GM23248 (cell line): Measurements from ENCODE around the gene FAM83E. TPM values are rescaled to one million over a fixed set of nuclear protein-coding genes. Genes with fewer than 3 reads are reported as not detected.

Source experiments
- DNase-seq: peaks from one replicate; pipeline ENCODE4 v3.0.0-alpha.2; 2015
- H2AFZ ChIP-seq: fragments of 200-600 bp; sonication (generic); 2 replicates; pipeline ENCODE4 v1.6.1; 2016; ENCODE audit warnings: antibody characterized with exemption
- H3F3A ChIP-seq: fragments of 200-600 bp; sonication (generic); 2 replicates; pipeline ENCODE4 v1.6.1; 2016; ENCODE audit warnings: mild to moderate bottlenecking, antibody characterized with exemption, mixed run types; ENCODE audit not compliant: insufficient read depth
- H3K27ac ChIP-seq: fragments of 200-600 bp; sonication (generic); 2 replicates; pipeline ENCODE4 v1.5.1; 2016; ENCODE audit warnings: mild to moderate bottlenecking
- H3K27me3 ChIP-seq: fragments of 200-600 bp; sonication (generic); replicated peaks from 2 replicates; pipeline ENCODE4 v1.6.1; 2016; ENCODE audit warnings: mild to moderate bottlenecking; ENCODE audit not compliant: insufficient read depth
- H3K36me3 ChIP-seq: fragments of 200-600 bp; sonication (generic); 2 replicates; pipeline ENCODE4 v1.6.1; 2016; ENCODE audit warnings: low read depth, mild to moderate bottlenecking
- H3K4me1 ChIP-seq: fragments of 200-600 bp; sonication (generic); 2 replicates; pipeline ENCODE4 v1.6.1; 2016; ENCODE audit warnings: mild to moderate bottlenecking; ENCODE audit not compliant: insufficient read depth
- H3K4me2 ChIP-seq: fragments of 200-600 bp; sonication (generic); one replicate; pipeline ENCODE4 v1.6.1; 2016; ENCODE audit warnings: mild to moderate bottlenecking; ENCODE audit not compliant: unreplicated experiment
- H3K4me3 ChIP-seq: fragments of 200-600 bp; sonication (generic); 2 replicates; pipeline ENCODE4 v1.5.1; 2016; ENCODE audit warnings: mild to moderate bottlenecking
- H3K79me2 ChIP-seq: fragments of 200-600 bp; sonication (generic); 2 replicates; pipeline ENCODE4 v1.6.1; 2016; ENCODE audit warnings: mild to moderate bottlenecking; ENCODE audit not compliant: insufficient read depth
- H3K9ac ChIP-seq: fragments of 200-600 bp; sonication (generic); 2 replicates; pipeline ENCODE4 v1.6.1; 2016; ENCODE audit warnings: mild to moderate bottlenecking
- H3K9me2 ChIP-seq: fragments of 200-600 bp; sonication (generic); 2 replicates; pipeline ENCODE4 v1.6.1; 2016; ENCODE audit warnings: mixed run types, mild to moderate bottlenecking, moderate library complexity; ENCODE audit not compliant: insufficient read depth
- H3K9me3 ChIP-seq: fragments of 200-600 bp; sonication (generic); one replicate; pipeline ENCODE4 v1.6.1; 2017; ENCODE audit warnings: low read depth
- H4K20me1 ChIP-seq: fragments of 200-600 bp; sonication (generic); 2 replicates; pipeline ENCODE4 v1.6.0; 2016; ENCODE audit not compliant: insufficient read depth
- EZH2 ChIP-seq: fragments of 200-600 bp; sonication (generic); IDR thresholded peaks from 2 replicates; pipeline ENCODE4 v1.6.1; 2018; ENCODE audit warnings: antibody characterized with exemption, mild to moderate bottlenecking; ENCODE audit not compliant: insufficient read depth, poor library complexity, severe bottlenecking
- EZH2phosphoT487 ChIP-seq: fragments of 200-600 bp; sonication (generic); IDR thresholded peaks from 2 replicates; pipeline ENCODE4 v1.6.1; 2018; ENCODE audit warnings: antibody characterized with exemption, moderate library complexity, mild to moderate bottlenecking, low read depth; ENCODE audit not compliant: insufficient read depth
- WGBS, 2 experiments: methylation state at CpG; one replicate each; pipeline ENCODE4 v1.1.6; 2015 to 2017; ENCODE audit warnings: low lambda C conversion rate in 2 of 2, low coverage in 1 of 2; ENCODE audit errors: missing lambda C conversion rate in 2 of 2; 5-methylcytosine and 5-hydroxymethylcytosine counted together
- in situ Hi-C: fragments of 300-500 bp; cut with MboI; formaldehyde crosslinking; loops from 2 replicates; pipeline ENCODE4 v1.15.0; 2020
- polyA plus RNA-seq: library from polyadenylated mRNA; unstranded; fragments of >200 nt; fragmentation: Nextera tagmentation; extraction: Ambion mirVana; gene quantifications from 2 replicates; pipeline ENCODE4 v1.2.1, GENCODE V29; 2016
- total RNA-seq: library from RNA; depleted of rRNA; stranded (reverse); fragments of >200 nt; shearing (Covaris generic); gene quantifications from 2 replicates; pipeline ENCODE4 v1.2.3, GENCODE V29; 2014

The FAM83E gene
- total and polyA plus RNA-seq, 2 experiments from 2014 or later = not detected

DNA sequence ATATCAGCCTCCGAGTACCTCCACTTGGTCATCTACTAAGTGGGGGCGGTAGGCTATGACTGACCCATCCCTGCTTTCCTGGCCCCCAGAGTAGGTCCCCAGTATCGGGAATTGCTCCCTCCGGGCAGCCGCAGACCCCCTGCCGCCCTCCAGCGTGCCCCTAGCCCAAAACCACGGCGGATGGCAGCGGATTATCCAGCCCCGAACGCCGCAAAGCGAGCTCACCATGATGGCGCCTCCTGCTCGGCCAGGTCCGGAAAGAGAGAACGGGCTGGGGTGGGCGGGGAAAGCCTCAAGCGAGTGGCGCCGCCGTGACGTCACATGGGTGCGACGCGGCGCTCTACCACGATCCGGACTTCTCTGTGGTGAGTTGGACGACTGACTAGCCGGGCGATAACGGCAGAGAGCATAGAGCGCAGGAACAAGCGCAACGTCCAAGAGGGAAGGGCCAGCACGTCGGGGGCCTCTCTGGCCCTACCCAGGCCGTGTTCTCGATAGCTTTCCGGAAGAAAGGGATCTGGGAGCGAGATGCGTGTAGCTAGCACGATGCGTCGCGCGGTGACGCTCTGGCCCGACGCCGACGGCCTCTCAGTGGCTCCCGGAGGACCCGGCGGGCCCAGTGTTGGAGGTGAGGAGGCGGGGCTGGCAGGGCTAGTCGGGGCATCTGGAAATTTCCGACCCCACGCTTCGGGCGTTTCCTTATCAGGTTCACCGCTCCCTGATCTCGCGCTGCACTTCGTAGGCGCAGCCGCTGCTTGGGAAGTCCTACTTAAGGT, 4.2 kb upstream of the FAM83E start, which contains the start of the genes RPL18 and SPHK2:
Gene RPL18 (minus strand): TSS at position 263 of the 776 bp plus-strand sequence. CDS start 35 bp downstream, at position 228.
Gene SPHK2 (plus strand): TSS at position 591 of the 776 bp plus-strand sequence. CDS start 1,009 bp downstream, outside the sequence.
- Histone ChIP-seq H3K27ac (peak within 1 kb of the TSS; percentile 89), H4K20me1 (peaks cover 12% of the 10 kb centered on the region; the same call in 1 of the 2 replicates), H3K36me3 (peaks cover 21% of the 10 kb centered on the region), H3K9ac (peak within 1 kb of the TSS; percentile 98), H3K4me2 (peak within 1 kb of the TSS; percentile 100), H3K9me2 (no peaks in the 10 kb centered on the region), H3K4me1 (peaks cover 26% of the 10 kb centered on the region), H3K79me2 (peaks cover 55% of the 10 kb centered on the region), H3K27me3 (no peaks in the 10 kb centered on the region), H2AFZ (peak within 1 kb of the TSS; percentile 60), H3F3A (peaks cover 15% of the 10 kb centered on the region; the same call in 1 of the 2 replicates), H3K4me3 (peak within 1 kb of the TSS; percentile 96), H3K9me3 (no peaks in the 10 kb centered on the region)
- TF ChIP-seq EZH2 = no peak
- no peak for TF ChIP-seq EZH2phosphoT487
- 0% methylated on average over 45 to 69 of the region's 69 CpGs for WGBS, 2 experiments
- DNase-seq = peak; percentile 99
- in situ Hi-C loops = no loop called here

DNA sequence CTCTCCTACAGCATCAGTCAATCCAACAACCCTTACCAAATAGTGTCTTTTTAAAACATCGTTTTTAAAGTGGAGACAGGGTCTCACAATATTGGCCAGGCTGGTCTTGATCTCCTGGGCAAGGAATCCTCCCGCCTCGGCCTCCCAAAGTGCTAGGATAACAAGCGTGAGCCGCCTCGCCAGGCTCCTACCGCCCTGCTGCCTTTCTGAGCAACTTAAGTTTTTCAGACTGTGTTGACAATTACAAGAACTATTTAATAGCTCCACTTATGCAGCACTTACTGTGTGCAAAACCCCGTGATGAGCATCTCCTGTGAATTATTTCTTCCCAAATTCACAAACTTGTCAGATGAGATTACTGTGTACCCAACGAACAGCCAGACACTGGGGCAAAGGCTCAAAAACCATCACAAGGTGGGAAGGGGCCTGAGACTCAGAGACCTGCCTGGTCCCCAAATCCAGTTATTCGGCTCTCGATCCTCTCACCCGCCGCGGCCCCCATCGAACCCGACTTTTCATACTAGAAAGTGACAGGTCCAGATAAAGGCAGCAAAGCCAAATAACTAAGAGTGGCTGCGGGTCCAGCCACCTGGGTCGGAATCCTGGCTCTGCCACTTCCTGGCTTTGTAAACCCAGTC, 3.5 kb upstream of the FAM83E start:
- peaks cover 20% of the 10 kb centered on the region; the same call in 1 of the 2 replicates for H3F3A ChIP-seq
- H3K27ac ChIP-seq = peak overlapping the region; percentile 89
- peak overlapping the region; percentile 100 for H3K4me2 ChIP-seq
- H4K20me1 ChIP-seq = peaks cover 12% of the 10 kb centered on the region; the same call in 1 of the 2 replicates
- H3K79me2 ChIP-seq = peaks cover 55% of the 10 kb centered on the region
- in situ Hi-C loops = no loop called here
- H3K9me3 ChIP-seq = no peaks in the 10 kb centered on the region
- DNase-seq = peak; percentile 43
- 0 to 1% methylated on average over 18 of the region's 18 CpGs for WGBS, 2 experiments
- H3K36me3 ChIP-seq = peaks cover 21% of the 10 kb centered on the region
- H3K9ac ChIP-seq = peak overlapping the region; percentile 98
- H3K4me3 ChIP-seq = peak overlapping the region; percentile 96
- H2AFZ ChIP-seq = no peak overlapping the region; the same call in 1 of the 2 replicates
- H3K4me1 ChIP-seq = peaks cover 21% of the 10 kb centered on the region
- no peaks in the 10 kb centered on the region for H3K9me2 ChIP-seq
- no peak for TF ChIP-seq EZH2phosphoT487
- no peak for TF ChIP-seq EZH2
- no peaks in the 10 kb centered on the region for H3K27me3 ChIP-seq

DNA sequence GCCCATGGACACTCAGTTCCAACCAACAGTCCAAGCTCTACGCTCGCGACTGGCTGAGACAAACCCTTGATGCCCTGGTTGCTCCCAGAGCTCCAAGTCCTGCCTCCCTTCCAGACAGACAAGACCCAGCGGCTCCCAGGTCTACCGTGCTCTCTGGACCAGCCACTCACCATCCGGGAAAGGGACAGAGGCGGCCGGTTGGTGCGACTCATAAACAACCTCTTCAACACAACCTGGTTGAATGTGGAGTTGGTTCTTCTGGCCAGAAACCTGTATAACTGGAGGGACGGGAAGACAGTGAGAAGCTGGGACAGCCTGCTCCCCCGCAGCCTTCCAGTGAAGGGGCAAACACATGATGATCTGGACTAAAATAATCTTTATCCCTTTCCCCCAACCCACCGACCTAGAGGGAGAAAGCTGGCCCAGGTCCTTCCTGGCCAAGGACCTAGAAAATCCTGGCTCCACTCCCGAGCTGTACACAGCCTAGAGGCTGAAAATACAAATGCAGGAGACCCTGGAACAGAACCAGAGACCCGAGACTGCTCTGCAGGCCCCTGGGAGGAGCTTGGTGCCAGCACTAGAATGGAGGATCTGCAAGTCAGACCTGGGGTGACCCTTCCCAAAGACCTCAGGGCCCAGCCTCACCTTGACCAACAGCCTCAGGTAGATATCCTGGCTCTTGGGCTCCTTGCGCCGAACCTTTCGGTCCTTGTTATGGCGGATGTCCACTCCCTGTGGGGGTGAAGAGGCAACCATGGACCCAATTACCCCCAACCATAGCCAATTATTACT, 2.5 kb upstream of the FAM83E start:
- H3K27me3 ChIP-seq = no peaks in the 10 kb centered on the region
- H3K9me3 ChIP-seq = no peaks in the 10 kb centered on the region
- TF ChIP-seq EZH2phosphoT487 (no peak), EZH2 (no peak)
- peak overlapping the region; percentile 100 for H3K4me2 ChIP-seq
- peak overlapping the region; percentile 89; the same call in 1 of the 2 replicates for H3K27ac ChIP-seq
- H3F3A ChIP-seq = peaks cover 20% of the 10 kb centered on the region; the same call in 1 of the 2 replicates
- peaks cover 12% of the 10 kb centered on the region; the same call in 1 of the 2 replicates for H4K20me1 ChIP-seq
- in situ Hi-C loops = no loop called here
- peak; percentile 58 for DNase-seq
- peaks cover 55% of the 10 kb centered on the region for H3K79me2 ChIP-seq
- peak overlapping the region; percentile 96 for H3K4me3 ChIP-seq
- H3K9me2 ChIP-seq = no peaks in the 10 kb centered on the region
- H3K9ac ChIP-seq = peak overlapping the region; percentile 98
- peaks cover 19% of the 10 kb centered on the region for H3K4me1 ChIP-seq
- WGBS, 2 experiments = 58 to 65% methylated on average over 18 of the region's 18 CpGs
- no peak overlapping the region for H2AFZ ChIP-seq
- H3K36me3 ChIP-seq = peaks cover 21% of the 10 kb centered on the region

DNA sequence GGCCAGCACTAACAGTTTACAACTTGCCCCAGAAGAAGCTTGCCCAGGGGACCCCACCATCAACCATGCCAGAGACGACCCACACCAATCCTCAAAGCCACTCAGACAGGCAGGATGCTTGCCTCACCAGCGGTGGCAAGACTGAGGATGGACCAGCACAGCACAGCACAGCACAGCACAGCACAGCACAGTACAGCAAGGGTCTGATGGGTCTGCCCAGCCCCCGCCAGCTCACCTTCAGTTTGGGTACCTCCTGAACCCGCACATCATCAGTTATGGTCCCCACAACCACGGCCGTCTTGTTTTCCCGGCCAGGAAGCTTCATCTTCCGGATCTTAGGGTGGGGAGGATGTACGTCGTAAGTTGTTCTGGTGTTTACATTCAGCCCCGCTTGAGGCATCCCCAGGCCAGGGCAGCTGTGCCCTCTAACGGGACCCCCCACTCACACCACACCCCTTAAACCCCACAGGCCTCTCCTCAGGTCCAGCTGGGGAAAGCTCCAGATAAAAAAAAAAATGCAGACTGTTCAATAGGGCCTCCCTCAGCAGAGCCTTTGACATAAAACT, 1.7 kb upstream of the FAM83E start:
- Histone ChIP-seq H3K9me2 (no peaks in the 10 kb centered on the region), H3K27me3 (no peaks in the 10 kb centered on the region), H3K9ac (peak overlapping the region; percentile 98), H3F3A (peaks cover 20% of the 10 kb centered on the region; the same call in 1 of the 2 replicates), H3K27ac (no peak overlapping the region), H3K9me3 (no peaks in the 10 kb centered on the region), H2AFZ (no peak overlapping the region), H3K4me1 (peaks cover 19% of the 10 kb centered on the region), H3K79me2 (peaks cover 54% of the 10 kb centered on the region), H3K4me3 (peak overlapping the region; percentile 96), H3K4me2 (peak overlapping the region; percentile 100), H3K36me3 (peaks cover 21% of the 10 kb centered on the region), H4K20me1 (peaks cover 12% of the 10 kb centered on the region; the same call in 1 of the 2 replicates)
- no peak for TF ChIP-seq EZH2
- no peak for TF ChIP-seq EZH2phosphoT487
- WGBS, 2 experiments = 70 to 79% methylated on average over 11 to 12 of the region's 12 CpGs
- no peak for DNase-seq
- in situ Hi-C loops = no loop called here
